Heart left ventricle (tissue), 16 donors: Measurements from ENCODE around the gene GPRC5D. TPM values are rescaled to one million over a fixed set of nuclear protein-coding genes. Genes with fewer than 3 reads are reported as not detected.
A peak's percentile ranks its signal among the peaks of the same experiment; 100 is the strongest.

Experiments
- ATAC-seq, 4 donors: fragments of 200-7000 bp; cut with Tn5 transposase; one replicate each; pipeline ENCODE4 v1.9.1; 2020 to 2022; ENCODE audit warnings: moderate library complexity in 4 of 4, mild to moderate bottlenecking in 3 of 4, moderate number of reproducible peaks in 1 of 4
- DNase-seq, 5 donors: peaks; one replicate each; pipeline ENCODE4 v3.0.0-alpha.2; 2020
- H3K27ac ChIP-seq, 12 donors: fragments of 200-600 bp; sonication (generic) in 4 of 12; one replicate each; pipeline versions ENCODE4 v1.5.0 to v1.8.0; 2016 to 2022; ENCODE audit warnings: mild to moderate bottlenecking in 2 of 12
- H3K27me3 ChIP-seq, 9 donors: fragments of 200-600 bp; sonication (generic) in 2 of 9; one replicate each; pipeline versions ENCODE4 v1.5.1 to v1.8.0; 2016 to 2022; ENCODE audit warnings: mild to moderate bottlenecking in 3 of 9
- H3K36me3 ChIP-seq, 9 donors: fragments of 200-600 bp; sonication (generic) in 2 of 9; one replicate each; pipeline versions ENCODE4 v1.5.0 to v1.8.0; 2018 to 2022; ENCODE audit warnings: mild to moderate bottlenecking in 2 of 9
- H3K4me1 ChIP-seq, 12 donors: fragments of 200-600 bp; sonication (generic) in 4 of 12; one replicate each; pipeline versions ENCODE4 v1.5.0 to v1.8.0; 2016 to 2022; ENCODE audit warnings: mild to moderate bottlenecking in 3 of 12
- H3K4me3 ChIP-seq, 12 donors: fragments of 200-600 bp; sonication (generic) in 4 of 12; one replicate each; pipeline versions ENCODE4 v1.5.0 to v1.8.0; 2017 to 2022; ENCODE audit warnings: mild to moderate bottlenecking in 9 of 12, moderate library complexity in 4 of 12
- H3K9me3 ChIP-seq, 12 donors: fragments of 200-600 bp; sonication (generic) in 4 of 12; one replicate each; pipeline versions ENCODE4 v1.5.0 to v1.8.0; 2016 to 2022; ENCODE audit warnings: mild to moderate bottlenecking in 1 of 12
- POLR2A ChIP-seq, 2 donors: fragments of 450-650 bp; IDR thresholded peaks; one replicate each; pipeline ENCODE4 v1.6.1; 2017; ENCODE audit warnings: antibody characterized with exemption in 2 of 2, mild to moderate bottlenecking in 2 of 2, moderate library complexity in 2 of 2
- WGBS, 4 donors: extraction: QIAGEN DNeasy Blood & Tissue Kit in 2 of 4; methylation state at CpG; one replicate each; pipeline versions ENCODE4 v1.1.5 to v1.1.7; 2013 to 2018; 5-methylcytosine and 5-hydroxymethylcytosine counted together
- intact Hi-C, 10 donors: fragments of 100-400 bp; cut with DNase I; formaldehyde crosslinking; loops; one replicate each; pipeline versions ENCODE4 v1.11.1 to v1.14.2; 2022
- polyA plus RNA-seq, 2 donors: library from polyadenylated mRNA; stranded (reverse); fragments of 200-250 nt; gene quantifications; one replicate each; pipeline ENCODE4 v1.2.3, GENCODE V29; 2013
- total RNA-seq, 9 donors: library from RNA; depleted of rRNA in 2 of 9; stranded (reverse); fragments of >200 nt in 2 of 9; fragmentation: NEBNext Ultra II Directional in 3 of 9; extraction: Animal tissue kit (Norgen Biotek cat#: 25700) in 3 of 9; gene quantifications; one replicate each; pipeline versions ENCODE4 v1.1.0 to v1.2.4, GENCODE V29; 2016 to 2023
- TF ChIP-seq, protein P1 (sequence below), 12 donors: fragments of 200-600 bp; sonication (generic) in 4 of 12; IDR thresholded peaks; one replicate each; pipeline versions ENCODE4 v1.5.0 to v1.8.0; 2018 to 2022; ENCODE audit warnings: antibody characterized with exemption in 12 of 12, mild to moderate bottlenecking in 5 of 12
- donor health status: ischemic (EF 13 %, LVEDD 7.1; RV severe dilation, severe dysfunction).
- donor health status: healthy with polysubstance abuse.
- donor health status: DM: no; HTN: yes; CAD: no.
- donor health status: DM: no; HTN: no; CAD: no.
- donor health status: ischemic (EF 25% LVEDD 6.9; RV normal size, moderate dysfunction).
- donor health status: ischemic (EF 25% LVEDD 5.7; RV mildly dilated, moderate dysfunction).
- donor health status: healthy.
- donor health status: DM: yes; HTN: yes; CAD: no.
- donor health status: ischemic (EF 35%, LVEDD 5.7; RV mildly dilated, moderate dysfunction).
- donor health status: nonischemic (EF 11% LVEDD 7.7; RV severe dilation, severe dysfunction).
- donor health status: DM: yes; HTN: yes; CAD: no.
- donor health status: PGD.
- donor health status: ischemic (EF 29% LVEDD 5.4; RV normal size, mild dysfunction).
- donor health status: nonischemic (EF 23%, LVEDD 6.1; RV moderate dilation, normal function).

GPRC5D gene
- total and polyA plus RNA-seq, 11 donors, result 0.11 TPM; not detected in 10

DNA sequence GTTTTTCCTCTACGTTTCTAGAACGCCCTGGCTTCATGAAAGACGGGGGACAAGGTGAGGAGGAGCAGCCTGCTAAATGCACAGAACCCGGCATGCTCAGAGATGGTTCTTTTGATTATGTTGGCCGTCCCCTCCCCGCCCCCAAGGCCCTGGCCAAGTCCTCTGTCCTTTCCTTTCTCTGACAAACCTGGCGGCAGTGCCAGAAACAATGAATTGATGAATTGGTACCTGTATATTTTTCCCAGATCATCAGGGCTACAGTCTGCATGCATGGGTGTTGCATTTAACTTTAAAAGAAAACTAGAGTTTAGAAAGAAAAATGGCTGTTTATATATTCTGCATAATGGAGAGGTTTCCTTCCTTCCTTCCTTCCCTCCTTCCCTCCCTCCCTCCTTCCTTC lies 29.0 kb downstream of the GPRC5D start:
- Histone ChIP-seq H3K27me3 (no peaks in the 10 kb centered on the region), H3K9me3 (peaks cover 0 to 4% (median 0%) of the 10 kb centered on the region in 12 donors), H3K36me3 (no peaks in the 10 kb centered on the region), H3K4me3 (no peak overlapping the region), H3K27ac (no peak overlapping the region), H3K4me1 (peaks cover 0 to 4% (median 0%) of the 10 kb centered on the region in 12 donors)
- WGBS, 4 donors, result 91 to 95% (median 92%) methylated on average over 7 of the region's 7 CpGs
- TF ChIP-seq POLR2A (IDR thresholded peaks at IDR 0.05), result no peak
- TF ChIP-seq, protein P1, sequence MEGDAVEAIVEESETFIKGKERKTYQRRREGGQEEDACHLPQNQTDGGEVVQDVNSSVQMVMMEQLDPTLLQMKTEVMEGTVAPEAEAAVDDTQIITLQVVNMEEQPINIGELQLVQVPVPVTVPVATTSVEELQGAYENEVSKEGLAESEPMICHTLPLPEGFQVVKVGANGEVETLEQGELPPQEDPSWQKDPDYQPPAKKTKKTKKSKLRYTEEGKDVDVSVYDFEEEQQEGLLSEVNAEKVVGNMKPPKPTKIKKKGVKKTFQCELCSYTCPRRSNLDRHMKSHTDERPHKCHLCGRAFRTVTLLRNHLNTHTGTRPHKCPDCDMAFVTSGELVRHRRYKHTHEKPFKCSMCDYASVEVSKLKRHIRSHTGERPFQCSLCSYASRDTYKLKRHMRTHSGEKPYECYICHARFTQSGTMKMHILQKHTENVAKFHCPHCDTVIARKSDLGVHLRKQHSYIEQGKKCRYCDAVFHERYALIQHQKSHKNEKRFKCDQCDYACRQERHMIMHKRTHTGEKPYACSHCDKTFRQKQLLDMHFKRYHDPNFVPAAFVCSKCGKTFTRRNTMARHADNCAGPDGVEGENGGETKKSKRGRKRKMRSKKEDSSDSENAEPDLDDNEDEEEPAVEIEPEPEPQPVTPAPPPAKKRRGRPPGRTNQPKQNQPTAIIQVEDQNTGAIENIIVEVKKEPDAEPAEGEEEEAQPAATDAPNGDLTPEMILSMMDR (IDR thresholded peaks at IDR 0.05), result no peak
- no peak for ATAC-seq
- intact Hi-C loops, result loop anchor here in 1 of 10 donors (5.0 kb wide), 1 partner anchor 59 kb away; no protein-coding TSS in a partner anchor
- no peak for DNase-seq

DNA sequence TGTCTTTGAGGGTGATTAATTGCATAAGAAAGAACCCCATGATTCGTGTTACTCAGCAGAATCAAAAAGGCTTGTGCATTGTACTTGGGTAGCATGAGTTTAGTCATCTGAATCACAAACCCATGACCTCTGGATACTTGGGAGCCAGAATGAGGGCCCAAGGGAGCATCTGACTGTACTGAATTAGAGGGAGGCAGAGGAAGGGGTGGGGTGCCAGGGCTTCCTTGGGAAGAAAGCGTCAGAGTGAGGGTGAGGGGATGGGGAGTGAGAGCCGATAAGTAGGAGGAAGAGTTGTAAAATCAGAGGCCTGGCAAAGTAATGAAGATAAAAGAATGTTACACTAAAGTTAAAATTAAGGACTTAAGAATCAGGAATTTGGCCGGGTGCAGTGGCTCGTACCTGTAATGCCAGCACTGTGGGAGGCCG lies 29.8 kb downstream of the GPRC5D start:
- TF ChIP-seq POLR2A (IDR thresholded peaks at IDR 0.05), result no peak
- TF ChIP-seq, protein P1 (IDR thresholded peaks at IDR 0.05), result no peak
- intact Hi-C loops, result loop anchor here in 1 of 10 donors (5.0 kb wide), 1 partner anchor 60 kb away; no protein-coding TSS in a partner anchor
- peak in 3 of 4 donors; percentile 70 to 92 (median 78) for ATAC-seq
- Histone ChIP-seq H3K27ac (no peak overlapping the region), H3K27me3 (no peaks in the 10 kb centered on the region), H3K4me3 (no peak overlapping the region), H3K36me3 (no peaks in the 10 kb centered on the region), H3K9me3 (no peaks in the 10 kb centered on the region), H3K4me1 (peaks cover 0 to 4% (median 0%) of the 10 kb centered on the region in 12 donors)
- DNase-seq, result peak in 1 of 5 donors; percentile 58
- 58 to 70% (median 64%) methylated on average over 6 of the region's 6 CpGs for WGBS, 4 donors

DNA sequence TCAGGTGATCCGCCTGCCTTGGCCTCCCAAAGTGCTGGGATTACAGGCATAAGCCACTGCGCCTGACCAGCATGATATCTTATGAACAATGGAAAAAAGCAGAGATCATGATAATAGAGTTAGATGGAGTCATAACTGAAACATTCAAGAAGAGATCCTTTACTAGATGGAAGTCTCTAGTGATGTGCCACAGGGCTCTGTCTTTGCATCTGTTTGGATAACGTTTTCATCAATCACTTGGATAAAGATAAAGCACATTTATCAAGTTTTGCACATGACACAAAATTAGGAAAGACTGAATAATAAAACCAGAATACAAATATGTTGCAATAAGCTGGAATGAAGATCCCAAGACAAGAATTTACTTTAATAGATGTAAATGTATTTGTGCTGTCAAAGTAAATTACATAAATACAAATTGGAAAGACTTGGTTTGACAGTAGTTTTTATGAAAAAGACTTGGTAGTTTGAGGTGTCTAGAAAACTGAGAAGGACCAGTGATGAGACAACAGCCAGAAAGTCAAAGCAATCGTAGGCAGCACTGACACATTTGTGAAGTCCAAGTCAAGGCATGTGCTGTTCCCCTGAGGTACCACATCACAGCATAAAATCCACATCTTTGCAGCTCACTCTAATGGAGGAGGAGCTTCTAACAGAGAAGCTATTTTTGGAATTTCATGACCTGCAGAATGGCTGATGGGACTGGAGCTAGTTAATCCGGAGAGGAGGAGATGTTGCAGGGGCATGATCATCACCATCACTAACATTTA lies 32.1 kb downstream of the GPRC5D start:
- intact Hi-C loops, result loop anchor here (5.0 to 10.0 kb wide), 10 partner anchors 62 to 1245 kb away; no protein-coding TSS in a partner anchor
- no peak for ATAC-seq
- H3K36me3 ChIP-seq, result no peaks in the 10 kb centered on the region

More for the DNA sequence above, 32.1 kb downstream of the GPRC5D start:
- WGBS, 4 donors, result 69 to 79% (median 72%) methylated on average over 5 of the region's 5 CpGs
- H3K4me3 ChIP-seq, result no peak overlapping the region
- H3K27ac ChIP-seq, result no peak overlapping the region
- peaks cover 0 to 14% (median 9%) of the 10 kb centered on the region in 12 donors for H3K4me1 ChIP-seq
- no peaks in the 10 kb centered on the region for H3K27me3 ChIP-seq
- DNase-seq, result no peak
- TF ChIP-seq POLR2A (IDR thresholded peaks at IDR 0.05), result no peak
- TF ChIP-seq, protein P1 (IDR thresholded peaks at IDR 0.05), result no peak
- no peaks in the 10 kb centered on the region for H3K9me3 ChIP-seq
